SIG-M5 treated with dmso at 0.1 percent for 504 hours (cell line): ENCODE data around the gene TRAF4.
A peak's percentile ranks its signal among the peaks of the same experiment; 100 is the strongest.
"Not testable (repeated sequence)": the region's sequence is repeated elsewhere in the genome, so short reads cannot be mapped to it uniquely, and the experiment has no call there.

Experiments
- DNase-seq: peaks from one replicate; lab custom pipeline; 2025; ENCODE audit not compliant: unreplicated experiment; lab: John Stamatoyannopoulos, UW

TRAF4 gene

DNA sequence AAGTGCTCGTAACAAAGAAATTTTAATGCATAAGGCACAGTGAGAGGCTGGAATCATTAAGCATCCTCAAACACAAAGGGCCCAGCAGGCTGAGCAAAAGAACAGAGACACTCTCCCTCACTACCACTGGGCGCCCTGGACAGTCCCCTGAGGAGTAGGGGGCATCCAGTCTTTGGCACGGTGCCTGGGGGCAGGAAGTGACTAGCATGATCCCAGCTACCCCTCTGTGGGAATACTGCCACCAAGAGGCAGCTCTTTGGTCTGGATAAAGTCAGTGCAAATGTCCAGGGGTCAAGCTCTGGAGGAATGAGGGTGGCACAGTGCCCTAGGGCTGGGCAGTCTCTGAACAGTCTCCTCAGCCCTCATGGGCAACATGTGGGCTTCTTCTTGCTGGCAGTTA lies 29.5 kb upstream of the TRAF4 start:
- DNase-seq, result no peak

GRCh38 chr17:28715217-28715616 lies 28.6 kb upstream of the TRAF4 start:
- DNase-seq, result no peak

- no peak for DNase-seq
Measured at GRCh38 chr17:28716740-28717577, 26.9 kb upstream of the TRAF4 start.

DNA sequence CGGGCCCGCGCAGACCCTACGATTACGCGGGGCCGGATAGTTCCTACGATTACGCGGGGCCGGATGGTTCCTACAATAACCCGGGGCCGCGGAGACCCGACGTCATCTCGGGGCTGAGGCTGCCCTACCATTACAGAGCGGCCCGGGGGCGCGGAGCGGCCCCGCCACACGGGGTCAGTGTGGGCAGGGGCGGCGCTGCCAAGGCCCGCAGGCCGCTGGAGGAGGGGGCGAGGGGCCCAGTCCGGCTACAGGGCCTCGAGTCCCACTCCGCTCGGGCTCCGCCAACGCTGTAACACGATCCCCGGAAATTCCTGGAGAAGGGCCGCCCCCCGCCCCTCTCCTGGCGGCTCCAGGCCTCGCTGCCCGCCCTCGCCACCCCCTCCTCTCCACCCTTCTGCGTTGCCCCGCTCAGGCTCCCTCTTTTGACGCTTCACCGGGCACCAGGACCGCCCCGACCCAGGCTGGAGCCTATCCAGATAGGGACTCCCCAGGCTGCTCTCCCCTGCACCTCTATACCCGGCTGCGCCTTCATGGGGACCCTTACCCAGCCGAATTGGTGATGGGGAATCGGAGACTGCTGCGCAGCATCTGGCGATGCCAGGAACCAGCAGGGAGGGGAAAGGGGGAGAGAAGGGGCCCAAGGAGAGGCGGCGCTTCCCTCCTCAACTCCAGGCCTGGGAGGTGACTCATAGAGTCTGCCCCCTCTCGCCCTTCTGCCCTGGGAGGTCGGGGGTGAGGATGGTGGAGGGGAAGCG lies 26.1 kb upstream of the TRAF4 start, which contains the start of gene RAB34:
Gene RAB34, minus strand, starts transcription at position 291 of the 755 bp plus-strand sequence. CDS start 602 bp downstream, outside the sequence.
- DNase-seq, result peak; percentile 23

GRCh38 chr17:28718333-28719020 lies 25.3 kb upstream of the TRAF4 start:
- no peak for DNase-seq

- no peak for DNase-seq
Measured at GRCh38 chr17:28719021-28719433, 24.8 kb upstream of the TRAF4 start.

DNA sequence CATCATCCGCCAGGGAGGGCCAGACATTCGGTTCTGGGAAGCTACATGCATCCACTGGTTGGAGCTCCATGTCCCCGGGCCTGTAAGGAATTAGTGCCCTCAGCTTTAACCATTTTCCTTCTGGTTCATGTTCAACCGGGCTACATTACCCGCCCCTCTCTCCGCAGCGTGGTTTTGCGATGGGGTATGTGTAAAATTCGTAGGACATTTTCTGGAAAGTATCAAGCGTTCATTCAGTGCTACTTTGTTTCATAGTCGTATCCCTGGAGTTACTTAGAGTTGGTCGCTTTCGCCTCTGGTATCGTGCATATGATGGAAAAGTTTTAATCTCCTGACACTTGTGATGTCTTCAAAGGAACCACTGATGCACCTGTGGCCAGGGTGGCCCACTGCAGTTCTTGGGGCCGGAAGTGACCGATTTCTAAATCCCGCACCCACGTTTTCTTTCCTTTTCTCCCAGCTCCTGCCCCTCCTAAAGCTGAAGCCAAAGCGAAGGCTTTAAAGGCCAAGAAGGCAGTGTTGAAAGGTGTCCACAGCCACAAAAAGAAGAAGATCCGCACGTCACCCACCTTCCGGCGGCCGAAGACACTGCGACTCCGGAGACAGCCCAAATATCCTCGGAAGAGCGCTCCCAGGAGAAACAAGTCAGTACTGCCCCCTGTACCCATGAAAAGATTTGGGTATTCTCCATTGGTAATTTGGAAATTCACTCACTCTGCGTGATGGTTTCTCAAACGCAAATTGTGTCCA lies 23.4 kb upstream of the TRAF4 start:
- DNase-seq, result no peak

- DNase-seq, result not testable (repeated sequence)
Measured at GRCh38 chr17:28720997-28721329, 22.8 kb upstream of the TRAF4 start.

- no peak for DNase-seq
Measured at GRCh38 chr17:28722417-28723158, 21.2 kb upstream of the TRAF4 start.

DNA sequence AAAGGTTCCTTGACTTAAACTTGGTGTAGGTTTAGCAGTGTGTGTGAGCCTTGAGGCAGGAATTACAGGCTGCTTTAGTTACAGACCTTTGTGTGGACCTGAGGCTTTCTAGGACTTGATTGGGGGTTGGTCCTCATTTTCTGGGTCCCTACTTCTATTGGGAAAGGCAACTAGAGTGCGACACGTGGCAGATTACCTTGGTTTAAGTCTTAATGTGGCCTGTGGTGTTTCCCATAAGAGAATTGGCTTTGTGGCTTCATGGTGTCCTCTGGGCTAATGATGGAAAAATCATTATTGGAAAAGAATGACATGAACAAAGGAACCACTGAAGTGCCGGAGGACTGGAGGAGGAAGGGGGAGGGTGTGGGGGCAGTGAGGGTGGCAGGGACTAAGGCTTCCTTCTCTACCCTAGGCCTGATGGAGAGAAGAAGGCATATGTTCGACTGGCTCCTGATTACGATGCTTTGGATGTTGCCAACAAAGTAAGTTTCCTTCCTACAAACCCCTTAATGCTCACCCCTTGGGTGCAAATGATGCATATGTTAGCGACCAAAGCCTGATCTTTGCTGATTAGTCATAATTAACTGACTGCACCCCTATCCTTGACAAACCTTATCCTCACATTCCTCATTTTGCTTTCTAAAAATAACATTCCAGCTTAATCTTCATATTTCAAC lies 20.5 kb upstream of the TRAF4 start:
- DNase-seq, result no peak

DNA sequence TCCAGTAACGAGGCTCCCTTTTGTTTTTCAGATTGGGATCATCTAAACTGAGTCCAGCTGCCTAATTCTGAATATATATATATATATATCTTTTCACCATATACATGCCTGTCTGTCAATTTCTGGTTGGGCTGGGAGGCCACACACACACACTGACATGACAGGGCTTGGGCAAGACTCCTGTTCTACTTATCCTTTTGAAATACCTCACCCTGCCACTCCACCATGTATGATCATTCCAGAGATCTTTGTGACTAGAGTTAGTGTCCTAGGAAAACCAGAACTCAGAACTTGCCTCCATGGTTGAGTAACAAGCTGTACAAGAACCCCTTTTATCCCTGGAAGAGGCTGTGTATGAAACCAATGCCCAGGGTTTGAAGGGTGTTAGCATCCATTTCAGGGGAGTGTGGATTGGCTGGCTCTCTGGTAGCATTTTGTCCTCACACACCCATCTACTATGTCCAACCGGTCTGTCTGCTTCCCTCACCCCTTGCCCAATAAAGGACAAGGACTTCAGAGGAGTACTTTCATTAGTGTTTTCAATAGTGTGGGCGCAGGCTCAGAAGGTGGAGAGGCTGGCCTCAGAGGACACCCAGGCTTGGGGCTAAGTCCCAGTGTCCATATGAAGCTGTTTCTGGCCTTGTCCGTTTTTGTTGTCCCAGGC lies 19.8 kb upstream of the TRAF4 start:
- not testable (repeated sequence) for DNase-seq

DNA sequence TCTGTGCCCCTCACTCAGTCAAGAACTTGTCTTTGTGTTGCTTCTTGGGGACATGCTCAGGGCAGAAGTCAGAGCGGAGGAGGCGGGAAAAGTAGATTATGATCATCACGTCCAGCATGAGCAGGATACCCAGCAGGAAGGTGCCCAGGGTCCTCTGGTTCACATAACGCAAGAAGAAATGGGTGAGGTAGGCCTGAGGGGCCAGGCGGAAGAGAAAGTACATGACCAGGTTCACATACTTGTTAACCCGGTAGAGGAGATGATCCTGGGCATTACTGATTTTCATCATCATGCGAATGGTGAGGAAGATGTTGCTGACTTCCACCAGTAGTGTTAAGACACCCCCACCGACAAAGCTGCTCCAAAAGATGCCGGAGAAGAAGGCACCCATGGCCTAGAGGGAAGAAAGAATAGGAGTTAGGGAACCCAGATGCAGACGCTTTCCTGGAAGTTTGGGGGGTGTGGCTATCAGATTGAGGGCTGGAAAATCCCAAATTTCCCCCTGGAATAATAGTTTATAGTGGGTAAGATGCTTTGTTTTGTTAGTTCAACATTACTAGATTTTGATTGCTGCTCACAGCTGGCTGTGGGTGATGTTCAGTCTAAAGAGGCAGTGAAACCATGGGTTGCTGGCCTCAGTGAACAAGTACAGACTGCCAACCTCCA lies 19.2 kb upstream of the TRAF4 start:
- no peak for DNase-seq

DNA sequence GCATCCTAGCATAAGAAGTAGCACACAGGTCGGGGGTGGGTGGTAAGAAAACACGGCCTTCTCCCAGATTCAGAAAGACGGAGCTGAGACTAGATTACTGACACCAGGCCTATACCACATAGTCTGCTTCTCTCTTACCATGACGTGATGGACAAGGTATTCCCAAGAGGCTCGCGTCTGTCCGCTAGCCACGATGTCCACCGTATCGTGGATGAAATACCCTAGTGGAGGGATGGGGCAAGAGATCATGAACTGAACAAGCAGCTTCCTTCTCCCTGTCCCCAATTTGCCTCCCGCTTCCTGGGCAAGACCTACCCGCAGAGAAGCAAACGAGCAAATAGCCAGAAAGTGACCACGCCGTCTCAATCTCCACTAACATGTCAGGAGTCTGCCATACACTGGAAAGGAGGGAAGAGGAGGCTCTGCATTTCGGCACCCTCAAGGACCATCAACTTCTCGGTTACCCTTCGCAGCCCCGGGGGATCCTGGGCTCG lies 18.6 kb upstream of the TRAF4 start:
- peak; percentile 87 for DNase-seq

DNA sequence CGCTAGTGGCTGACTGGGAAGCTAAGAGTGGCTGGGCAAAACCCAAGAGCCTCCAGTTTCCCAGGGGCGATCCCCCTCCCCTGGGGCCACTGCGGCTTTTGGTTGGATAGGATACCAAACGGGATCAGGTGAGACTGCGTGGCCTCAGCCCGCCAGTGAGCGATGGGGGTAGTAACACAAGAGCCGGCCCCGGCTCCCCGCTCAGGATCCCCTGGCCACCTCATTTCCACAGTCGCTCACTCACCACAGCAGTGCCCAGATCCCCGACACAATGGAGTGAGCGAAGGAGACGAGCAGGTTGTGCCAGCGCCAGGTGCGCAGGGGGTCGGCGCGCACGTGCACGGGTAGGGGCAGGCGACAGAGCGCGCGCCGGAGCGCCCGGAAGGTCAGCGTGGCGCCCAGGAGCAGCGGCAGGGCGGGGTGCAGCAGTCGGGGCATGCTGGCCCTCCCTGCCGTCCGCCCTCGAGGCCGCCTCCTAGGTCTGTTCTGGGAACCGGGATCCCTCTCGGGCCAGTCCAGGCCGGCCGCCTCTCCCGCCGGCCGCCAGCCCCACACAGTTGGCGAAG lies 18.1 kb upstream of the TRAF4 start:
- DNase-seq, result peak; percentile 82

DNA sequence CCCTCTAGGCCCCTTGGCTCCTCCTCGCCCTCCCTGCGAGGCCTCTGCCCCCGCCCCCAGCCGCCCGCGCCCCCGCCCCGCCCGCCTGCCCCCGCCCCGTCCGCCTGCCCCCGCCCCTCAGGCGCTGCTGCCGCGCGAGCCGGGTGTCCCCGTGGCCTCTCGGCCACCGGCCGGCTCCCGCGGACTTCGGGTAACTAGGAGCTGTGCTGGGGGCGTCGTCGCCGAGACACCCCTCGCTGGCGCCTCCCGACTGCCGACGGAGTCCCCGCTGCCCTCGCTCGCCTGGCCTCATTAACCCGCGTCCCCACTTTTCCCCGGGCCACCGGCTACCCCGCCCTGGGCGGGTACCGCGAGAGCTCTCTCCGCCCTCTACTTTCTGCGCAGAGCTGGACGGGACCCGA lies 17.6 kb upstream of the TRAF4 start, which contains the start of gene TLCD1:
Gene TLCD1, minus strand, starts transcription at position 8 of the 401 bp plus-strand sequence. CDS start 136 bp downstream, outside the sequence.
- DNase-seq, result peak; percentile 79

DNA sequence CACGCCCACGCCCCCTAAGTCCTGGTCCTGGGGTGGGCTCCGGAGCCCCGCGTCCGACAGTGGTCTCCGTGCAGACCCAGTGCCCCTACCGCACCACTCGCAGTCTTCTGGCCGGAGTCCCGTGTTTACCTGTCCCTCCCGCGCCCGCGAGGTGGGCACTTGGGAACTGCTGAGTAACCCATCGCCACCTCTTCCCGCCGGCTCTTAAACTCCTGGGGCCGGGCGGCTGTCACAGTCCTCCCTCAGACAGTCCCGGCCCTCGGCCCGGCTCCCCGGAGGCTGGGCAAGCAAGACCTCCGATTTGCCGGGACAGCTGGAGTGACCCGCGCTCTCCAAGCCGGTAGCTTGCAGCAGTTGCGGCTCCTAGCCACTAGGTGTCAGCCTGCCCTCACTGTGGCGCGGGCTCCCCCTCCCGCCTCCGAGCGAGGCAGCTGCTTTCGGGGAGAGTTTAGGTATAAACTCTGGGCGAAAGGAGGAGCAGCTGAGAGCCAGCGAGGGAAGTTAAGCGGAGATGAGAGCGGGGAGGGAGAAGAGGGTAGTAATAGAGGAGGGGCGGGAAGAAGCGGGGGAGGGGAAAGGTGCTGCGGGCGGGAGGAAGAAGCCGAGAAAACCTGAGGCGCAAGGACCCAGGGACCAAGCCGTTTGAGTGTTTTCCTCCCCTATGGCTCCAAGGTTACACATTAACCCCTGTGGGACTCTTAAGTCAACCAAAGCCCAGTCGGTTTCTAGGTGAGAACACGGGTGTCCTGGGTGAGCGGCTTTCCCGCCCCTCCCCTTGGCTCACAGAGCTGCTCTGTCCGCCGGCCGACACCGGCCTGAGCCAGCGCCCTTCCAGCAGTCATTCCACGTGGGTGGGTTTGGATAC lies 17.0 kb upstream of the TRAF4 start:
- DNase-seq, result peak; percentile 97
